B cell (primary cell): ENCODE measurements around the gene CETN2. TPM values are rescaled to one million over a fixed set of nuclear protein-coding genes. Genes with fewer than 3 reads are reported as not detected.

Experiments used
- polyA plus RNA-seq: library from polyadenylated mRNA; depleted of rRNA; stranded (reverse); fragments of >200 nt; gene quantifications from 2 replicates; pipeline ENCODE4 v1.2.3, GENCODE V29; 2012
- total RNA-seq, 2 donors: library from RNA; stranded (reverse); fragments of 120-200 nt in 1 of 2; gene quantifications; 1 replicate in 1 of 2; 2 replicates in 1 of 2; pipeline versions ENCODE4 v1.2.3 to v1.2.4, GENCODE V29; 2013 to 2022

The CETN2 gene
- total and polyA plus RNA-seq, 2 donors (not counting 1 experiment from before 2014, with no cell fraction given): 3.3 to 9.4 TPM

Other genes with a start within 250 kb of the CETN2 start
- gene GABRQ, start 192.9 kb downstream of the CETN2 start, total RNA-seq: not detected in 2 replicates
- not detected in 2 replicates for gene GABRQ, start 192.9 kb downstream of the CETN2 start, polyA plus RNA-seq
- not detected in 2 replicates for gene MAGEA3, start 132.0 kb downstream of the CETN2 start, total RNA-seq
- not detected in 2 replicates for gene MAGEA3, start 132.0 kb downstream of the CETN2 start, polyA plus RNA-seq
- not detected in 2 replicates for gene CSAG2, start 121.5 kb downstream of the CETN2 start, total RNA-seq
- gene CSAG2, start 121.5 kb downstream of the CETN2 start, polyA plus RNA-seq: not detected in 2 replicates
- gene MAGEA2B, start 116.1 kb downstream of the CETN2 start, total RNA-seq: not detected in 2 replicates
- not detected in 2 replicates for gene MAGEA2B, start 116.1 kb downstream of the CETN2 start, polyA plus RNA-seq
- gene CSAG1, start 97.0 kb downstream of the CETN2 start, total RNA-seq: not detected in 2 replicates
- not detected in 2 replicates for gene CSAG1, start 97.0 kb downstream of the CETN2 start, polyA plus RNA-seq
- gene MAGEA12, start 97.0 kb downstream of the CETN2 start, total RNA-seq: not detected in 2 replicates
- gene MAGEA12, start 97.0 kb downstream of the CETN2 start, polyA plus RNA-seq: not detected in 2 replicates
- gene MAGEA2, start 76.9 kb downstream of the CETN2 start, total RNA-seq: not detected in 2 replicates
- not detected in 2 replicates for gene MAGEA2, start 76.9 kb downstream of the CETN2 start, polyA plus RNA-seq
- not detected in 2 replicates for gene CSAG3, start 71.5 kb downstream of the CETN2 start, total RNA-seq
- gene CSAG3, start 71.5 kb downstream of the CETN2 start, polyA plus RNA-seq: not detected in 2 replicates
- not detected in 2 replicates for gene MAGEA6, start 61.1 kb downstream of the CETN2 start, total RNA-seq
- gene MAGEA6, start 61.1 kb downstream of the CETN2 start, polyA plus RNA-seq: not detected in 2 replicates
- gene NSDHL, start 306 bp upstream of the CETN2 start, total RNA-seq: 8.5 and 10.3 TPM in 2 replicates
- gene NSDHL, start 306 bp upstream of the CETN2 start, polyA plus RNA-seq: 3.1 and 4.9 TPM in 2 replicates
- 0.89 and 1.7 TPM in 2 replicates for gene ZNF185, start 67.3 kb upstream of the CETN2 start, total RNA-seq
- gene ZNF185, start 67.3 kb upstream of the CETN2 start, polyA plus RNA-seq: 2.3 and 2.7 TPM in 2 replicates
- 0.62 and 1.1 TPM in 2 replicates for gene PNMA5, start 163.4 kb upstream of the CETN2 start, total RNA-seq
- 0.35 and 0.49 TPM in 2 replicates for gene PNMA5, start 163.4 kb upstream of the CETN2 start, polyA plus RNA-seq
- gene PNMA3, start 225.7 kb upstream of the CETN2 start, total RNA-seq: 3.3 and 4.2 TPM in 2 replicates
- gene PNMA3, start 225.7 kb upstream of the CETN2 start, polyA plus RNA-seq: 2.5 and 3.8 TPM in 2 replicates
- gene PNMA6A, start 241.7 kb upstream of the CETN2 start, total RNA-seq: 0.20 and 0.39 TPM in 2 replicates
- 0.12 and 0.14 TPM in 2 replicates for gene PNMA6A, start 241.7 kb upstream of the CETN2 start, polyA plus RNA-seq